Mucosa of gallbladder (tissue), 1 donor: ENCODE measurements around the gene FCGR3A. TPM values are rescaled to one million over a fixed set of nuclear protein-coding genes. Genes with fewer than 3 reads are reported as not detected.

ENCODE experiments used
- DNase-seq: peaks from one replicate; pipeline ENCODE4 v3.0.0-alpha.2; 2020; ENCODE audit warnings: low spot score
- total RNA-seq: library from RNA; stranded (reverse); gene quantifications from one replicate; pipeline ENCODE4 v1.2.1, GENCODE V29; 2021
- donor health status: DM: no; HTN: no; CAD: no.

Gene FCGR3A
- total RNA-seq, 1 donor from 2014 or later, result 36.0 TPM

DNA sequence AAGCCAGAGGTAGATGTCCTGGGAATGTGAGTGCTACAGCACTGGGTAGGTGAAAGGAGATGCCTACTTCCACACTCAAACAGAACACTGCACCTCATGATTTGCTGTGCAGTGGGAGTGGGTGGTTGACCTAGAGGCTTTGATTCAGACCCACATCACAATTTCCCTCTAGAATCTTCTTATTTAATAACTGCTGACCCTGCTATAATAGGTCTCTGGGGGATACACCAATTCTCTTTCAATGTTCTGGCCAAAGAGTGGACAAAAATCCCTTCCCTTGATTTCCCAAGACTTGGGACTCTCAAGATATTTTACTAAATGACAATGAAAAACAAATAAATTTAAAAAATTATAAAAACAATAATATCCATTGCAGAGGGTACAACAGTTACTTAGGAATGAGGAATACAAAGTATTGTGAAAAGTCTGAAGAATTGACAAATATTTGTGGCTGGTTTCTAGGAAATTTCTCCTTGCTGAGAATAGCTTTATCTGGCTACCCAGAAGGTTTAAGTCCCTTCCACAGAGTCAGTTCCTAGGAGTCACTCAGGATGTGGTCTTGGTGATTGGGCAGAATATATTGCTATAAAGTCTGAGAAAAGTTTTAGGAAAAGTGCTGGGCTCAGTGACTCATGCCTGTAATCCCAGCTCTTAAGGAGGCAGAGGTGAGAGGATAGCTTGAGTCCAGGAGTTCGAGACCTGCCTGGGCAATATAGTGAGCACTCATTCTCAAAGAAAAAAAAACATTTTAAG, 46.8 kb downstream of the FCGR3A start:
- no peak for DNase-seq

- DNase-seq, result no peak
These were observed 47.4 kb downstream of the FCGR3A start for GRCh38 chr1:161502181-161502580.

DNA sequence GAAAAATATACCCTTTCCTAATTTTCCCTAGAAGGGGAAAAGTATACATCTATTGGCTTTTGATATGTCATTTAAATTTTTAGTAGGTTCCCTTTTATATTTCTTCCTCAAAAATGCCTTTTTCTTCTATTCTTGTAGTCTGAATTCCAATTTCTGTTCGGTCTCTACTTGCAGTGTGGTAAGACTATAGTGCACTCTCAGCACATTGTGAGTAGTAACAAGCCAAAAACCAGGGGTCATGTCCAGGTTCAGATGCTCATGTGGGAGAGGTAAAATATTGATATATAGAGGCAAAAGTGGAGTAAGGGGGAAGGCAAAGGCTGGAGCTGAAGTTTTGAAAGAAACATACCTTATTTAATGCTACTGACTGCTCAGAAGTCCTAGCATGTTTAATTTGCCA, 48.4 kb downstream of the FCGR3A start:
- no peak for DNase-seq

GRCh38 chr1:161499099-161500039, 50.2 kb downstream of the FCGR3A start:
- DNase-seq, result no peak

- DNase-seq, result no peak
These were observed 51.0 kb downstream of the FCGR3A start for GRCh38 chr1:161498646-161499045.

DNA sequence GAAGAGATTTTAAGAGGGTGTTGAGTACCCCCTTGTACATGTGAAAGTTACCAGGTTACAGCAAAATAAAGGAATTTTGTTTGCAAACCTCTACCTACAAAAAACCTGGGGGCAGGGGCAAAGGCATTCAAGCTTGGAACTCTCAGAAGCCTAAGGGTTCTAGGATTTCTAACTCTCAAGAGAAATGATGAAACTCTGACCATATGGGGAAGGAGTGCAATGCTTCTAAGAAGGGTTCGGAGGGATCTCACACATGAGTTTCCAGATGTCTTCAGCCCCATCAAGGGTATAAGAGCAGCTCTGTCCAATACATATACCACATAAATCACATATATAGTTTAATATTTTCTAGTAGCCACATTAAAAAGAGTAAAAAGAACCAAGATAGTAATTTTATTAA, 51.7 kb downstream of the FCGR3A start:
- DNase-seq, result no peak

- no peak for DNase-seq
These were observed 54.1 kb downstream of the FCGR3A start for GRCh38 chr1:161495490-161495889.

- no peak for DNase-seq
These were observed 55.4 kb downstream of the FCGR3A start for GRCh38 chr1:161494091-161494735.

- no peak for DNase-seq
These were observed 56.8 kb downstream of the FCGR3A start for GRCh38 chr1:161492827-161493226.

Other genes with a start within 250 kb of the FCGR3A start
- 9.0 TPM for gene MPZ, start 239.8 kb downstream of the FCGR3A start, total RNA-seq
- 203 TPM for gene SDHC, start 235.4 kb downstream of the FCGR3A start, total RNA-seq
- not detected for gene CFAP126, start 181.9 kb downstream of the FCGR3A start, total RNA-seq
- gene FCGR2A, start 44.4 kb downstream of the FCGR3A start, total RNA-seq, result 53.9 TPM
- 5.8 TPM for gene HSPA6, start 25.3 kb downstream of the FCGR3A start, total RNA-seq
- gene FCGR3B, start 81.4 kb upstream of the FCGR3A start, total RNA-seq, result 2.0 TPM
- gene FCGR2B, start 113.3 kb upstream of the FCGR3A start, total RNA-seq, result 19.4 TPM
- gene FCRLA, start 157.4 kb upstream of the FCGR3A start, total RNA-seq, result 0.26 TPM
- gene FCRLB, start 171.7 kb upstream of the FCGR3A start, total RNA-seq, result 0.23 TPM
- 15.4 TPM for gene DUSP12, start 200.0 kb upstream of the FCGR3A start, total RNA-seq
- gene ATF6, start 216.5 kb upstream of the FCGR3A start, total RNA-seq, result 23.6 TPM